ENCODE measurements around the gene ILF2. TPM values are rescaled to one million over a fixed set of nuclear protein-coding genes. Genes with fewer than 3 reads are reported as not detected.
A peak's percentile ranks its signal among the peaks of the same experiment; 100 is the strongest.

Gene ILF2
- total RNA-seq, 1 donor from 2014 or later, result 216 TPM

- Mint-ChIP-seq H3K4me3 (ENCODE audit: unreplicated experiment) (no peak overlapping the region), H3K36me3 (ENCODE audit: low read depth, unreplicated experiment) (no peaks in the 10 kb centered on the region), H3K9me3 (ENCODE audit: unreplicated experiment) (no peaks in the 10 kb centered on the region), H3K27me3 (ENCODE audit: unreplicated experiment) (peaks cover 2% of the 10 kb centered on the region), H3K27ac (ENCODE audit: unreplicated experiment) (peak overlapping the region; percentile 99), H3K4me1 (ENCODE audit: unreplicated experiment) (peaks cover 18% of the 10 kb centered on the region)
- DNase-seq (ENCODE audit: low spot score), result no peak
- TF ChIP-seq CTCF (IDR thresholded peaks at IDR 0.05; ENCODE audit: unreplicated experiment), result no peak
Measured at GRCh38 chr1:153696741-153697140, 25.9 kb upstream of the ILF2 start.

- peaks cover 3% of the 10 kb centered on the region for H3K27me3 Mint-ChIP-seq (ENCODE audit: unreplicated experiment)
- no peaks in the 10 kb centered on the region for H3K9me3 Mint-ChIP-seq (ENCODE audit: unreplicated experiment)
- no peak for TF ChIP-seq CTCF (IDR thresholded peaks at IDR 0.05; ENCODE audit: unreplicated experiment)
- peaks cover 22% of the 10 kb centered on the region for H3K36me3 Mint-ChIP-seq (ENCODE audit: low read depth, unreplicated experiment)
- H3K27ac Mint-ChIP-seq (ENCODE audit: unreplicated experiment), result no peak overlapping the region
- no peak overlapping the region for H3K4me3 Mint-ChIP-seq (ENCODE audit: unreplicated experiment)
- peaks cover 14% of the 10 kb centered on the region for H3K4me1 Mint-ChIP-seq (ENCODE audit: unreplicated experiment)
- no peak for DNase-seq (ENCODE audit: low spot score)
Measured at GRCh38 chr1:153693466-153693865, 22.7 kb upstream of the ILF2 start.

- no peaks in the 10 kb centered on the region for H3K9me3 Mint-ChIP-seq (ENCODE audit: unreplicated experiment)
- peaks cover 44% of the 10 kb centered on the region for H3K36me3 Mint-ChIP-seq (ENCODE audit: low read depth, unreplicated experiment)
- peaks cover 1% of the 10 kb centered on the region for H3K27me3 Mint-ChIP-seq (ENCODE audit: unreplicated experiment)
- H3K4me3 Mint-ChIP-seq (ENCODE audit: unreplicated experiment), result peak overlapping the region; percentile 75
- peak overlapping the region; percentile 17 for H3K27ac Mint-ChIP-seq (ENCODE audit: unreplicated experiment)
- no peak for TF ChIP-seq CTCF (IDR thresholded peaks at IDR 0.05; ENCODE audit: unreplicated experiment)
- DNase-seq (ENCODE audit: low spot score), result no peak
- peaks cover 18% of the 10 kb centered on the region for H3K4me1 Mint-ChIP-seq (ENCODE audit: unreplicated experiment)
Measured at GRCh38 chr1:153688736-153689328, 18.0 kb upstream of the ILF2 start.

- no peak for DNase-seq (ENCODE audit: low spot score)
- Mint-ChIP-seq H3K4me3 (ENCODE audit: unreplicated experiment) (peak overlapping the region; percentile 75), H3K9me3 (ENCODE audit: unreplicated experiment) (no peaks in the 10 kb centered on the region), H3K27me3 (ENCODE audit: unreplicated experiment) (peaks cover 1% of the 10 kb centered on the region), H3K36me3 (ENCODE audit: low read depth, unreplicated experiment) (peaks cover 50% of the 10 kb centered on the region), H3K27ac (ENCODE audit: unreplicated experiment) (peak overlapping the region; percentile 17), H3K4me1 (ENCODE audit: unreplicated experiment) (peaks cover 18% of the 10 kb centered on the region)
- TF ChIP-seq CTCF (IDR thresholded peaks at IDR 0.05; ENCODE audit: unreplicated experiment), result no peak
Measured at GRCh38 chr1:153688276-153688675, 17.5 kb upstream of the ILF2 start.

- H3K4me3 Mint-ChIP-seq (ENCODE audit: unreplicated experiment), result no peak overlapping the region
- no peaks in the 10 kb centered on the region for H3K9me3 Mint-ChIP-seq (ENCODE audit: unreplicated experiment)
- TF ChIP-seq CTCF (IDR thresholded peaks at IDR 0.05; ENCODE audit: unreplicated experiment), result no peak
- peaks cover 18% of the 10 kb centered on the region for H3K4me1 Mint-ChIP-seq (ENCODE audit: unreplicated experiment)
- H3K36me3 Mint-ChIP-seq (ENCODE audit: low read depth, unreplicated experiment), result peaks cover 55% of the 10 kb centered on the region
- DNase-seq (ENCODE audit: low spot score), result no peak
- peaks cover 1% of the 10 kb centered on the region for H3K27me3 Mint-ChIP-seq (ENCODE audit: unreplicated experiment)
- H3K27ac Mint-ChIP-seq (ENCODE audit: unreplicated experiment), result no peak overlapping the region
Measured at GRCh38 chr1:153687346-153688125, 16.7 kb upstream of the ILF2 start.

Measured in endothelial cell (in vitro differentiated cells).